GM21381 (cell line): ENCODE results near the gene TSPAN3.

Experiments used
- ATAC-seq: cut with Tn5 transposase; IDR thresholded peaks from one replicate; pipeline ENCODE4 v1.9.1; 2021; ENCODE audit warnings: mild to moderate bottlenecking, moderate library complexity; ENCODE audit not compliant: unreplicated experiment

TSPAN3 gene

GRCh38 chr15:77035584-77035983 lies 35.3 kb downstream of the TSPAN3 start:
- no peak for ATAC-seq

GRCh38 chr15:77034695-77035489 lies 36.0 kb downstream of the TSPAN3 start:
- ATAC-seq, result no peak

- no peak for ATAC-seq
Observed at GRCh38 chr15:77033729-77034671, 36.9 kb downstream of the TSPAN3 start.

GRCh38 chr15:77033417-77033728 lies 37.5 kb downstream of the TSPAN3 start:
- ATAC-seq, result no peak

- ATAC-seq, result no peak
Observed at GRCh38 chr15:77032647-77033416, 38.1 kb downstream of the TSPAN3 start.

- no peak for ATAC-seq
Observed at GRCh38 chr15:77032052-77032646, 38.8 kb downstream of the TSPAN3 start.

GRCh38 chr15:77031376-77032050 lies 39.4 kb downstream of the TSPAN3 start:
- no peak for ATAC-seq

- ATAC-seq, result no peak
Observed at GRCh38 chr15:77030928-77031375, 40.0 kb downstream of the TSPAN3 start.

GRCh38 chr15:77030048-77030927 lies 40.6 kb downstream of the TSPAN3 start:
- ATAC-seq, result no peak

GRCh38 chr15:77029166-77030047 lies 41.5 kb downstream of the TSPAN3 start:
- ATAC-seq, result no peak

GRCh38 chr15:77028451-77029165 lies 42.3 kb downstream of the TSPAN3 start:
- ATAC-seq, result no peak

GRCh38 chr15:77027697-77028450 lies 43.0 kb downstream of the TSPAN3 start:
- ATAC-seq, result no peak

GRCh38 chr15:77027111-77027696 lies 43.7 kb downstream of the TSPAN3 start:
- no peak for ATAC-seq

- no peak for ATAC-seq
Observed at GRCh38 chr15:77026501-77027110, 44.3 kb downstream of the TSPAN3 start.

- ATAC-seq, result no peak
Observed at GRCh38 chr15:77025941-77026411, 44.9 kb downstream of the TSPAN3 start.
